Nephron progenitor cell (in vitro differentiated cells): ENCODE measurements around the gene ACOX3.

Source experiments
- DNase-seq: peaks from one replicate; pipeline ENCODE4 v3.0.0; 2021
- H3K27ac Mint-ChIP-seq: 2 replicates; pipeline ENCODE4 v1.8.0; 2021; ENCODE audit warnings: mild to moderate bottlenecking, moderate library complexity, mixed read lengths
- H3K27me3 Mint-ChIP-seq: 2 replicates; pipeline ENCODE4 v1.8.0; 2021; ENCODE audit warnings: mild to moderate bottlenecking, low read depth, mixed read lengths; ENCODE audit not compliant: poor library complexity
- H3K36me3 Mint-ChIP-seq: 2 replicates; pipeline ENCODE4 v1.8.0; 2021; ENCODE audit warnings: low read depth, mixed read lengths
- H3K4me1 Mint-ChIP-seq: 2 replicates; pipeline ENCODE4 v1.8.0; 2021; ENCODE audit warnings: mixed read lengths
- H3K4me3 Mint-ChIP-seq: 2 replicates; pipeline ENCODE4 v1.8.0; 2021; ENCODE audit warnings: mild to moderate bottlenecking, moderate library complexity, mixed read lengths
- H3K9me3 Mint-ChIP-seq: 2 replicates; pipeline ENCODE4 v1.8.0; 2021; ENCODE audit warnings: mild to moderate bottlenecking, moderate library complexity, mixed read lengths
- TF ChIP-seq, protein P1 (sequence below): fragments of 200-600 bp; sonication (generic); IDR thresholded peaks from 2 replicates; pipeline ENCODE4 v1.5.0; 2021; ENCODE audit warnings: antibody characterized with exemption

Gene ACOX3

DNA sequence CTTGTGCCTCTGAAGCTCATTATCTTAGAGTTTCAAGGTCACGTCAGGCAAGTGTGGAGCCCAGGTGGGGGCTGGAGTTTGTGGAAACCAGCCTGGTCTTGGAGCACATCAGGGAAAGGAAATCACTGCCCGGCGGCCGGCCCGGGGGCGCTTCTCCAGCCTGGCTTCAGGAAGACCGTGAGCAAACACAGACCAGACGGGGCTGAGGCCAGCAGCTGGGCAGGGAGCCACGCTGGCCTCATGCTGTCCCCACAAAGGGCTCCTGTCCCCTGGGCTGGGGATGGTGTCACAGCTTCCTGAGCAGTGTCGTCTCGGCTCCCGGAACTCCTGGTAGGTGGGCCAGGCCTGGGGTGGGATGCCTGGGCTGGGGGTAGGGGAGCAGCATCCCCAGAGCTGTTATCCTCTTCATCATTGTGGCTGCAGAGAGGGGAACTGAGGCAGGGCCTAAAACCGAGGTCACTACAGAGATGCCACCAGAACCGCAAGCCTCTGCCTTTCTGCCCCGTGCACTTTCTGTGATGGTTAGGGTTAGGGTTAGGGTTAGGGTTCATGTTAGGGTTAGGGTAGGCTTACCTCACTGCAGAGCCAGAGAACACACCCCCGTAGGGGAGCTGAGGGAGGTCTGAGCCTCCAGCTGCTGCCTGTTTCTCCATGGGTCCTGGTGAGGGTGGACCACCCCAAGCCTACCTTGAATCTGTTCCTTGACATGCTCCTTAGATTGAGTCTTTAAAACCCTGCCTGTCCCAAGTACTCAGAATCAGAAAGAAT lies 93.5 kb downstream of the ACOX3 start:
- Mint-ChIP-seq H3K4me3 (no peak overlapping the region), H3K27ac (no peak overlapping the region), H3K27me3 (peaks cover 2% of the 10 kb centered on the region), H3K9me3 (no peaks in the 10 kb centered on the region), H3K36me3 (no peaks in the 10 kb centered on the region), H3K4me1 (peaks cover 39% of the 10 kb centered on the region)
- no peak for DNase-seq
- TF ChIP-seq, protein P1, sequence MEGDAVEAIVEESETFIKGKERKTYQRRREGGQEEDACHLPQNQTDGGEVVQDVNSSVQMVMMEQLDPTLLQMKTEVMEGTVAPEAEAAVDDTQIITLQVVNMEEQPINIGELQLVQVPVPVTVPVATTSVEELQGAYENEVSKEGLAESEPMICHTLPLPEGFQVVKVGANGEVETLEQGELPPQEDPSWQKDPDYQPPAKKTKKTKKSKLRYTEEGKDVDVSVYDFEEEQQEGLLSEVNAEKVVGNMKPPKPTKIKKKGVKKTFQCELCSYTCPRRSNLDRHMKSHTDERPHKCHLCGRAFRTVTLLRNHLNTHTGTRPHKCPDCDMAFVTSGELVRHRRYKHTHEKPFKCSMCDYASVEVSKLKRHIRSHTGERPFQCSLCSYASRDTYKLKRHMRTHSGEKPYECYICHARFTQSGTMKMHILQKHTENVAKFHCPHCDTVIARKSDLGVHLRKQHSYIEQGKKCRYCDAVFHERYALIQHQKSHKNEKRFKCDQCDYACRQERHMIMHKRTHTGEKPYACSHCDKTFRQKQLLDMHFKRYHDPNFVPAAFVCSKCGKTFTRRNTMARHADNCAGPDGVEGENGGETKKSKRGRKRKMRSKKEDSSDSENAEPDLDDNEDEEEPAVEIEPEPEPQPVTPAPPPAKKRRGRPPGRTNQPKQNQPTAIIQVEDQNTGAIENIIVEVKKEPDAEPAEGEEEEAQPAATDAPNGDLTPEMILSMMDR: no peak

DNA sequence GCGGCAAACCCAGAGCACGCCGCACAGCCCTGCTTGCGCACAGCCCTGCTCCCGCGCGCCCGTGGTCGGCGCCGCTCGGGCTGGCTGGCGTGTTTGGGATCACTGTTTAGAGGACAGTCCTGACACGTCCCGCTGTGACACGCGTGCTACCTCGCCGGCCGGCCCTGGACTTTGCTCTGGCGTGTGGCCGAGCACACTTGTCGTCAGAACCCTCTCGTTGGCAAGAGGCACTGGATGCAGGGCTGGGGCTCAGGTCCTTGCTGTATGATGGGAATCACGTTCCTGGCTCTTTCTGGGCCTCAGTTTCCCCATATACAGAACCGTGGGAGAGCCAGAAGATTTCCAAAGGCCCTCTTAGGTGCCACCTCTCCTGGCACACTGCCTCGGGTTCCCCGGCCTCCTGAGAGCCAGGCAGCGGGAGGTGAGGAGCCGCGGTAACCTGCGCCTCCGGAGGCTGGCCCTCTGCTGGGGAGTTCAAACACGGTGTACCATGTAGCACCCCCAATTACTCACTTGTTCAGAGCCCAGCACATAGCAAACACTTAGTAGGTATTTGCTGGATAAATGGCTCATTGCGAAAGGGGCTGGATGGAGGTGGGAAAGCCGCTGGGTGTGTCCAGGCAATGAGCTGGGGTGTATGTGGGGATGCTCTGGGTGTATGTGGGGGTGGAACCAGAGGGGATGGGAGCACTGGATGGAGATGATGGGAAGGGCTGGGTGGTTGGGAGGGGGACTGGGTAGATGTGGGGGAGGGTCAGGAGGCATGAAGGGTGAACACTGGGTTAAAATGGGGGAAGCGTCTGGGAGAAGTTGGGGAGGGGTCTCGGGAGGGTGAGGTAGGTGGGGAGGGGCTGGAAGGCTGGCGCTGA lies 94.3 kb downstream of the ACOX3 start:
- Mint-ChIP-seq H3K36me3 (no peaks in the 10 kb centered on the region), H3K9me3 (no peaks in the 10 kb centered on the region), H3K4me1 (peaks cover 36% of the 10 kb centered on the region), H3K27me3 (peaks cover 2% of the 10 kb centered on the region), H3K27ac (no peak overlapping the region), H3K4me3 (no peak overlapping the region)
- TF ChIP-seq, protein P1: no peak
- DNase-seq: no peak

DNA sequence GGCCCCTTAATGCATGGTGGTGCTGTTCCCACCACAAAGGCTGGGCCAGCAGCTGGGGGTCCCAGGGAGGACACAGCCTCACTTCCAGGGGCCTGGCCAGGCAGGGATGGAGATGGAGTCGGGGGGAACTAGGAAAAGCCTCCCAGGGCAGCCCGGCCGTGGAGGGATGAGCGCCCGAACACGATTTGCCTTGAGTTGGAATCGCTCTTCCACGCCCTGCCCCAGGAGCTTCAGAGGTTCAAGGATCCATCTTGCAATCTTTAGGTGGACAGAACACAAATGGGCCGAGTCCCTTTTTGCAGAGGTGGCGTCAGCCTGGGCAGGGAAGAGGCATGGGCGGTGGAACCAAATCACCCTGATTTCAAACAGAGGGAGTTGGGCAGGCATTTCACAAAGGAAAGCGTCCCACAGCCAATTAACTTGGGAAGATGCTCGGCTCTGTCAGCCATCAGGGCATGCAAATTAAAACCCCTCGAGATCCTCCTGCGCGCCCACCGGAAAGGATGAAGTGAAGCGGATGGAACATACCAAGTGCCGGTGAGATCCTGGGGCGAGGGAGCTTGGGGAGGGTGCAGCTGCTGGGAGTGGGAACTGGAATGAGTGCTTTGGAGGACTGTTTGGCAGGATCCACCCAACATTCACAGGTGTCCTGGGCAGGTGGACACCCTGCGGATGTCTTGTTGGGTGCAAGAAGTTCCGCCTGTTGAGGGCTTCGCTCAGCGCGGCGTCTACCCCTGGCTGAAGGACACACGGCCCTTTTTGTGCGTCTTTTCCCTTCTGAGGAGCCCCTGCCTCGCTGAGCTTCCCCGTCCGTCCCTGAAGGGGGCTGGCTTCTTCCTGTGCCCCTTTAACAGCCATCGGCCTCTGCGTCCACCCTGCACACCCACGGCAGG lies 95.2 kb downstream of the ACOX3 start:
- H3K27ac Mint-ChIP-seq: peak overlapping the region; percentile 64
- H3K4me3 Mint-ChIP-seq: no peak overlapping the region
- DNase-seq: no peak
- H3K4me1 Mint-ChIP-seq: peaks cover 33% of the 10 kb centered on the region
- peaks cover 2% of the 10 kb centered on the region for H3K27me3 Mint-ChIP-seq
- no peaks in the 10 kb centered on the region for H3K9me3 Mint-ChIP-seq
- TF ChIP-seq, protein P1: no peak
- no peaks in the 10 kb centered on the region for H3K36me3 Mint-ChIP-seq

DNA sequence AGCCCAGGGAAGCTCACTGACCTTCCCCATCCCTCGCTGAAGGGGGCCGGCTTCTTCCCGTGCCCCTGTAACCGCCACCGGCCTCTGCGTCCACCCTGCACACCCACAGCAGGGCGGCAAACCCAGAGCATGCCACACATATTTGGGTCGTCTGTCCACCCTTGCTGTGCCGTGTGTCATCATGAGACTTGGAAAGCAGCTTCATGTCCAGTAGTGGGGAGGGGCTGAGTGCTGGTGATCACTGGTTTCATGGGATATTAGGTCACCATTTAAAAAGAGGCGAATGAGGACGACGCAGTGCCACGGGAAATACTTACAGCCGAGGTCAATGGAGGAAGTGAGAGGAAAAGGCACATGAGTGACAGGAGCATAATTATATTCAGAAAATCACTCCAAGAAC lies 96.1 kb downstream of the ACOX3 start:
- no peak for DNase-seq
- no peaks in the 10 kb centered on the region for H3K9me3 Mint-ChIP-seq

DNA sequence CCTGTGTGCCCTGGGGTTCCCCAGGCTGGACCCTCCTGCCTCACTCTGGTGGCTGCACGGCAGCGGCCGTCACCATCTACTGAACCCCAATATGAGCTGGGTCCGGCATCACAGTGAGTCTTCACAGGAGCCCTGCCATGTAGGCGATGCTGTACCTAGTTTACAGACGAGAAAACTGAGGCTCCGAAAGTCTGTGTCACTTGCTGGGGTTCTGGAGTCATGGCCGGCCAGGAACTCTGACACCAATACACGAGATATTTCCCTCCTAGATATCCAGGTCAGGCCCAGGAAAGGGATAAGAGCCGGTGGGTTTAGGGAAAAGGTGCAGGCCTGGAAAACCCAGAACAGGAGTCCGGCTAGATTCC lies 96.6 kb downstream of the ACOX3 start:
- no peak for DNase-seq
- TF ChIP-seq, protein P1: no peak
- Mint-ChIP-seq H3K27me3 (peaks cover 2% of the 10 kb centered on the region), H3K27ac (no peak overlapping the region), H3K36me3 (no peaks in the 10 kb centered on the region), H3K4me1 (peaks cover 24% of the 10 kb centered on the region), H3K4me3 (no peak overlapping the region), H3K9me3 (no peaks in the 10 kb centered on the region)

More for the DNA sequence above, 96.1 kb downstream of the ACOX3 start:
- H3K27ac Mint-ChIP-seq: peak overlapping the region; percentile 17
- no peaks in the 10 kb centered on the region for H3K36me3 Mint-ChIP-seq
- no peak overlapping the region for H3K4me3 Mint-ChIP-seq
- peaks cover 24% of the 10 kb centered on the region for H3K4me1 Mint-ChIP-seq
- TF ChIP-seq, protein P1: no peak
- peaks cover 2% of the 10 kb centered on the region for H3K27me3 Mint-ChIP-seq
